OCI-LY7 (cell line): Measurements from ENCODE around the gene SPANXN3.

Experiments used
- EZH2phosphoT487 ChIP-seq: fragments of 200-600 bp; sonication (generic); IDR thresholded peaks from 2 replicates; pipeline ENCODE4 v1.6.1; 2018; ENCODE audit warnings: low read depth, borderline replicate concordance, mild to moderate bottlenecking, mixed run types, antibody characterized with exemption, low read length, moderate library complexity, mixed read lengths
- TF ChIP-seq, protein P1 (sequence below): fragments of 200-600 bp; sonication (generic); conservative IDR thresholded peaks from 2 replicates; pipeline ENCODE4 v1.5.1; 2014; ENCODE audit warnings: mild to moderate bottlenecking, antibody characterized with exemption, low read length, moderate library complexity, mixed read lengths

DNA sequence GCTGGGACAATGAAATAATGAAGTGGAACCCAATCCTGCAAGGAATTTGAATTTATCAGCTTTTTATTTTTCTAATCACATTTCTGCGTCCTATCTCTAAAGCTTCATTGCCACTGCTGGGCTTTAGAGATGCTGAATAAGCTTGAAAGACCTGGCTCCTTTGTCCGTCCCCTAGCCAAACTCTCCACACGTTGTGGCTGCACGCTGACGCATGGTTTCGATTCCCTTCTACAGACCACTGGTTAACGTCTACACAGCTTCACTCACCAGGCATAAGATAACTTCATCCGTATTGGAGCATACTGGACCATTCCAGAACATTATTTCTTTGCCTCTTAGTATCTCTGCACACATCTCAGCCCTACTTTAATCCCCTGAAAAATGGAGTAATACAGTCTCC is 31.2 kb downstream of the SPANXN3 start:
- TF ChIP-seq, protein P1, sequence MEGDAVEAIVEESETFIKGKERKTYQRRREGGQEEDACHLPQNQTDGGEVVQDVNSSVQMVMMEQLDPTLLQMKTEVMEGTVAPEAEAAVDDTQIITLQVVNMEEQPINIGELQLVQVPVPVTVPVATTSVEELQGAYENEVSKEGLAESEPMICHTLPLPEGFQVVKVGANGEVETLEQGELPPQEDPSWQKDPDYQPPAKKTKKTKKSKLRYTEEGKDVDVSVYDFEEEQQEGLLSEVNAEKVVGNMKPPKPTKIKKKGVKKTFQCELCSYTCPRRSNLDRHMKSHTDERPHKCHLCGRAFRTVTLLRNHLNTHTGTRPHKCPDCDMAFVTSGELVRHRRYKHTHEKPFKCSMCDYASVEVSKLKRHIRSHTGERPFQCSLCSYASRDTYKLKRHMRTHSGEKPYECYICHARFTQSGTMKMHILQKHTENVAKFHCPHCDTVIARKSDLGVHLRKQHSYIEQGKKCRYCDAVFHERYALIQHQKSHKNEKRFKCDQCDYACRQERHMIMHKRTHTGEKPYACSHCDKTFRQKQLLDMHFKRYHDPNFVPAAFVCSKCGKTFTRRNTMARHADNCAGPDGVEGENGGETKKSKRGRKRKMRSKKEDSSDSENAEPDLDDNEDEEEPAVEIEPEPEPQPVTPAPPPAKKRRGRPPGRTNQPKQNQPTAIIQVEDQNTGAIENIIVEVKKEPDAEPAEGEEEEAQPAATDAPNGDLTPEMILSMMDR, result no peak
- no peak for TF ChIP-seq EZH2phosphoT487
